ENCODE results near the gene DEPP1.

- TF ChIP-seq ESRRA (IDR thresholded peaks at IDR 0.05; ENCODE audit: borderline replicate concordance, low read length): no peak
- no peak for TF ChIP-seq CTCF (IDR thresholded peaks at IDR 0.05)
- TF ChIP-seq SMC3 (IDR thresholded peaks at IDR 0.05): no peak
- no peak for TF ChIP-seq CHD2 (IDR thresholded peaks at IDR 0.05; ENCODE audit: low read length, partially characterized antibody)
- no peak for TF ChIP-seq FOXS1 (CRISPR knock-in tag; IDR thresholded peaks at IDR 0.05)
- TF ChIP-seq POLR2A (IDR thresholded peaks at IDR 0.05; ENCODE audit: low read length): no peak
- TF ChIP-seq GATA3 (IDR thresholded peaks at IDR 0.05; ENCODE audit: borderline replicate concordance): no peak
- TF ChIP-seq JUN (IDR thresholded peaks at IDR 0.05): no peak
Observed at GRCh38 chr10:44965651-44966097, 12.9 kb downstream of the DEPP1 start.
